DND-41 (cell line): Measurements from ENCODE around the gene KRT82.
"Not testable (repeated sequence)": the region's sequence is repeated elsewhere in the genome, so short reads cannot be mapped to it uniquely, and the experiment has no call there.

Experiments
- CTCF ChIP-seq: IDR thresholded peaks from 2 replicates; pipeline ENCODE4 v1.5.1; 2012; ENCODE audit warnings: borderline replicate concordance, low read length, moderate library complexity, mild to moderate bottlenecking; ENCODE audit not compliant: poor library complexity, severe bottlenecking; ENCODE audit errors: extremely low read depth
- EZH2 ChIP-seq: IDR thresholded peaks from 3 replicates; pipeline ENCODE4 v1.6.1; 2012; ENCODE audit warnings: borderline replicate concordance, low read depth, mild to moderate bottlenecking, moderate library complexity, low read length, inconsistent platforms; ENCODE audit not compliant: severe bottlenecking

GRCh38 chr12:52345041-52345440 is 61.1 kb downstream of the KRT82 start:
- not testable (repeated sequence) for TF ChIP-seq CTCF, EZH2
